ENCODE results near the gene PLEK. TPM values are rescaled to one million over a fixed set of nuclear protein-coding genes. Genes with fewer than 3 reads are reported as not detected.

PLEK gene
- total and polyA plus RNA-seq, 4 donors: 2.6 to 40.6 (median 4.6) TPM

Other genes starting within 250 kb of the PLEK start
- gene PNO1, start 207.4 kb upstream of the PLEK start, total RNA-seq: 1 to 10 TPM; 5.5 to 9.5 TPM
- 1 to 10 TPM; 7.9 to 8.9 TPM for gene PNO1, start 207.4 kb upstream of the PLEK start, polyA plus RNA-seq
- 10 to 100 TPM; 22.5 to 42.5 TPM for gene PPP3R1, start 112.8 kb upstream of the PLEK start, total RNA-seq
- 10 to 100 TPM in 1 of 2 donors, 1 to 10 TPM in 1; 2.4 to 14.1 TPM for gene PPP3R1, start 112.8 kb upstream of the PLEK start, polyA plus RNA-seq
- 10 to 100 TPM in 1 of 2 donors, 1 to 10 TPM in 1; 2.8 to 26.4 TPM for gene CNRIP1, start 45.3 kb upstream of the PLEK start, total RNA-seq
- gene CNRIP1, start 45.3 kb upstream of the PLEK start, polyA plus RNA-seq: 1 to 10 TPM; 2.9 to 3.3 TPM
- gene FBXO48, start 102.0 kb downstream of the PLEK start, total RNA-seq: under 1 TPM; 0.75 TPM
- gene FBXO48, start 102.0 kb downstream of the PLEK start, polyA plus RNA-seq: 1 to 10 TPM in 1 of 2 donors, under 1 TPM in 1; 0.45 to 1.0 TPM
- gene APLF, start 102.3 kb downstream of the PLEK start, total RNA-seq: 1 to 10 TPM; 1.4 to 3.8 TPM
- under 1 TPM; 0.18 to 0.58 TPM for gene APLF, start 102.3 kb downstream of the PLEK start, polyA plus RNA-seq